Cardiac muscle cell (in vitro differentiated cells and primary cell): ENCODE measurements around the gene PHF11. TPM values are rescaled to one million over a fixed set of nuclear protein-coding genes. Genes with fewer than 3 reads are reported as not detected.
"Not testable (repeated sequence)": the region's sequence is repeated elsewhere in the genome, so short reads cannot be mapped to it uniquely, and the experiment has no call there.

Source experiments
- DNase-seq, 2 donors: peaks; one replicate each; pipeline versions ENCODE4 v3.0.0 to v3.0.0-alpha.2; 2010 to 2017; ENCODE audit warnings: low read depth in 1 of 2, low spot score in 1 of 2
- H3K27ac ChIP-seq: fragments of 200-600 bp; sonication (generic); 2 replicates; pipeline ENCODE4 v1.5.1; 2016
- H3K27me3 ChIP-seq: fragments of 200-600 bp; sonication (generic); 2 replicates; pipeline ENCODE4 v1.6.0; 2016; ENCODE audit warnings: control low read depth
- H3K36me3 ChIP-seq: fragments of 200-600 bp; sonication (generic); 2 replicates; pipeline ENCODE4 v1.5.1; 2016; ENCODE audit warnings: control low read depth
- H3K4me1 ChIP-seq: fragments of 200-600 bp; sonication (generic); 2 replicates; pipeline ENCODE4 v1.8.1; 2017; ENCODE audit warnings: low read depth, mild to moderate bottlenecking, mixed run types
- H3K4me3 ChIP-seq: fragments of 200-600 bp; sonication (generic); 2 replicates; pipeline ENCODE4 v1.5.1; 2016; ENCODE audit warnings: mild to moderate bottlenecking
- H3K9me3 ChIP-seq: fragments of 200-600 bp; sonication (generic); 2 replicates; pipeline ENCODE4 v1.5.1; 2017; ENCODE audit warnings: low read depth, mild to moderate bottlenecking, control low read depth
- CTCF ChIP-seq: IDR thresholded peaks from 2 replicates; pipeline ENCODE4 v1.5.1; 2012; ENCODE audit warnings: low read depth, mild to moderate bottlenecking, low read length
- polyA plus RNA-seq: library from polyadenylated mRNA; unstranded; fragments of >200 nt; fragmentation: Nextera tagmentation; extraction: Ambion mirVana; gene quantifications from 2 replicates; pipeline ENCODE4 v1.2.1, GENCODE V29; 2016
- total RNA-seq: library from RNA; depleted of rRNA; stranded (reverse); fragments of >200 nt; gene quantifications from 2 replicates; pipeline ENCODE4 v1.2.3, GENCODE V29; 2016

PHF11 gene
- total and polyA plus RNA-seq, 2 experiments from 2014 or later, result 4.8 to 9.5 TPM

- Histone ChIP-seq H3K4me1 (no peaks in the 10 kb centered on the region), H3K4me3 (no peak overlapping the region), H3K9me3 (no peaks in the 10 kb centered on the region), H3K36me3 (peaks cover 27% of the 10 kb centered on the region), H3K27me3 (no peaks in the 10 kb centered on the region), H3K27ac (no peak overlapping the region)
- DNase-seq, result no peak
- TF ChIP-seq CTCF, result no peak
Measured at GRCh38 chr13:49476529-49476928, 19.2 kb upstream of the PHF11 start.

GRCh38 chr13:49481788-49482187 lies 14.0 kb upstream of the PHF11 start:
- no peaks in the 10 kb centered on the region for H3K9me3 ChIP-seq
- no peak overlapping the region for H3K4me3 ChIP-seq
- no peak for TF ChIP-seq CTCF
- no peaks in the 10 kb centered on the region for H3K4me1 ChIP-seq
- no peak for DNase-seq
- no peak overlapping the region for H3K27ac ChIP-seq
- peaks cover 17% of the 10 kb centered on the region for H3K36me3 ChIP-seq
- H3K27me3 ChIP-seq, result no peaks in the 10 kb centered on the region

DNA sequence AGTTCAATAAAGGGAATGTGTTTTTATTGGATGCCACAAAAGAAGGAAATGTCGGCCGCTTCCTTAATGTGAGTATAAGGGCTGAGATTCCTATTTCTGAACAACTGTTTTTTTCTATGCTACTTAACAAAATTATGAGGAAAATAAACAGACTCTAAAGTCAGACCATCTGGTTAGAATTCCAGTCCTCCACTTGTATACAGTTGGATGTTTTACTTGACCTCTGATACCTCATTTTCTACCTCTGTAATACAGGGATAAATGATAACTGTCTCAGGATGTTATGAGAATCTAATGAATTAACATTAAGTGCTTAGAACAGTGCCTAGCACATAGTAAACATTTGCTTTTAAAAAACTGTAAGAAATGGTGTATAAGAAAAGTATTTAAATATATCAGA lies 7.2 kb upstream of the PHF11 start:
- Histone ChIP-seq H3K4me1 (no peaks in the 10 kb centered on the region), H3K36me3 (peaks cover 4% of the 10 kb centered on the region), H3K27ac (no peak overlapping the region), H3K4me3 (no peak overlapping the region), H3K27me3 (no peaks in the 10 kb centered on the region), H3K9me3 (no peaks in the 10 kb centered on the region)
- TF ChIP-seq CTCF, result no peak
- DNase-seq, result no peak

GRCh38 chr13:49494645-49495044 lies 1.1 kb upstream of the PHF11 start:
- Histone ChIP-seq H3K4me1 (no peaks in the 10 kb centered on the region), H3K4me3 (no peak overlapping the region), H3K36me3 (no peaks in the 10 kb centered on the region), H3K9me3 (no peaks in the 10 kb centered on the region), H3K27me3 (no peaks in the 10 kb centered on the region), H3K27ac (no peak overlapping the region)
- no peak for DNase-seq
- TF ChIP-seq CTCF, result no peak

GRCh38 chr13:49496837-49497236 lies 1.1 kb downstream of the PHF11 start:
- not testable (repeated sequence) for H3K4me3 ChIP-seq, H3K27me3 ChIP-seq, H3K36me3 ChIP-seq, H3K9me3 ChIP-seq, DNase-seq, H3K4me1 ChIP-seq, H3K27ac ChIP-seq

DNA sequence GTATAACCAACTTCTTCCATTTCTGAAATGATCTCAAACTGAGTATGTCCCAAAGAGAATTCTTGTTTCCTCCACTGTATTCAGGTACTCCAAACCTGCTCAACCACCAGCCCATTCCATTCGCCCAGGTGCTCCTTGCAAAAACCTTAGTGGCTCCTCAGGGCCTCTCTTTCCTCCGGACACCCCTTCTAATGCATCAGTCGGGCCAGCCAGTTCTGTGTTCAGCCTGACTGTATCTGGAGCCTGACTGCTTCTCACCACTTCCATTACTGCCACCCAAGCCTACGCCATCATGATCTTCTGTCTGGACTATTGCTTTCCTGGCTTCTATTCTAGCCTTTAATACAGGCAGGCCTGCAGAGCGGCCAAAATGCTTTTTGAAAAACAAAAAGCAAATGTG lies 1.5 kb downstream of the PHF11 start:
- H3K27me3 ChIP-seq, result no peaks in the 10 kb centered on the region
- no peak for TF ChIP-seq CTCF
- no peaks in the 10 kb centered on the region for H3K9me3 ChIP-seq
- H3K4me1 ChIP-seq, result no peaks in the 10 kb centered on the region
- H3K27ac ChIP-seq, result no peak overlapping the region
- DNase-seq, result no peak
- H3K4me3 ChIP-seq, result no peak overlapping the region
- no peaks in the 10 kb centered on the region for H3K36me3 ChIP-seq
